Suprapubic skin (tissue), 4 donors: ENCODE data around the gene DGCR2. TPM values are rescaled to one million over a fixed set of nuclear protein-coding genes. Genes with fewer than 3 reads are reported as not detected.

Source experiments
- DNase-seq, 2 donors: peaks; one replicate each; pipeline ENCODE4 v3.0.0-alpha.2; 2019; ENCODE audit warnings: low spot score in 2 of 2
- H3K27ac ChIP-seq: fragments of 200-600 bp; sonication (generic); one replicate; pipeline ENCODE4 v1.5.1; 2019
- H3K27me3 ChIP-seq: fragments of 200-600 bp; sonication (generic); one replicate; pipeline ENCODE4 v1.5.1; 2019
- H3K36me3 ChIP-seq: fragments of 200-600 bp; sonication (generic); one replicate; pipeline ENCODE4 v1.5.1; 2019
- H3K4me1 ChIP-seq: fragments of 200-600 bp; sonication (generic); one replicate; pipeline ENCODE4 v1.5.1; 2019
- H3K4me3 ChIP-seq: fragments of 200-600 bp; sonication (generic); one replicate; pipeline ENCODE4 v1.5.1; 2019; ENCODE audit warnings: mild to moderate bottlenecking
- H3K9me3 ChIP-seq: fragments of 200-600 bp; sonication (generic); one replicate; pipeline ENCODE4 v1.5.1; 2019
- CTCF ChIP-seq, 2 donors: fragments of 200-600 bp in 1 of 2; fragments of 450-650 bp in 1 of 2; sonication (generic) in 1 of 2; IDR thresholded peaks; one replicate each; pipeline ENCODE4 v1.5.1; 2016 to 2019; ENCODE audit warnings: antibody characterized with exemption in 2 of 2, mild to moderate bottlenecking in 1 of 2, moderate library complexity in 1 of 2
- EP300 ChIP-seq: sonication (generic); formaldehyde crosslinking; IDR thresholded peaks from one replicate; pipeline ENCODE4 v1.6.1; 2017; ENCODE audit warnings: antibody characterized with exemption
- POLR2A ChIP-seq, 2 donors: fragments of 450-650 bp; IDR thresholded peaks; one replicate each; pipeline ENCODE4 v1.6.1; 2017; ENCODE audit warnings: antibody characterized with exemption in 2 of 2, mild to moderate bottlenecking in 2 of 2, moderate library complexity in 2 of 2
- POLR2AphosphoS5 ChIP-seq, 3 donors: sonication (generic); formaldehyde crosslinking; IDR thresholded peaks; one replicate each; pipeline ENCODE4 v1.6.1; 2017; ENCODE audit warnings: antibody characterized with exemption in 3 of 3
- WGBS: methylation state at CpG from one replicate; pipeline ENCODE4 v1.1.5; 2018; 5-methylcytosine and 5-hydroxymethylcytosine counted together
- total RNA-seq, 4 donors: library from RNA; depleted of rRNA; stranded (reverse); fragments of >200 nt; gene quantifications; one replicate each; pipeline ENCODE4 v1.1.0, GENCODE V29; 2016

Gene DGCR2
- total RNA-seq, 4 donors from 2014 or later: 115 to 172 (median 130) TPM

DNA sequence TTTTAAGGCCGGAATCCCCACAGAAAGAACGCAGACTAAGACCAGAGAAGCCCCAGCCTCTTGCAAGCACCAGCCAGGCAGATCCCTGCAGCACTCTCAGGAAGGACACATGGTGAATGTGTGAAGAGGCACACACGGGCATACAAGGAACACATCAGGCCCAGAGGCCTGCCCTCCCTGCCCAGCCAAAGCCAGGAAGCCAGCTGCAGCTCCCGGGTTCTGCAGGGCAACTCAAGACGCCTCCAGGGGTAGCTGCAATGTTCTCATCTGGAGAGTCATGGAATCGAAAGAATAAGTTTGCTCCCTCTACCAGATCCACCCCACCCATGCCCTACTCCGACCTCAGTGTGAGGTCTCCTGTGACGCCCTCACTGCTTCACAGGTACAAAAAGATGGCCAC is 2.3 kb downstream of the DGCR2 start:
- Histone ChIP-seq H3K27me3 (no peaks in the 10 kb centered on the region), H3K4me1 (peaks cover 66% of the 10 kb centered on the region), H3K27ac (no peak overlapping the region), H3K4me3 (peak overlapping the region; percentile 98), H3K9me3 (no peaks in the 10 kb centered on the region), H3K36me3 (no peaks in the 10 kb centered on the region)
- TF ChIP-seq CTCF (IDR thresholded peaks at IDR 0.05): no peak
- TF ChIP-seq EP300: no peak
- no peak for TF ChIP-seq POLR2AphosphoS5 (IDR thresholded peaks at IDR 0.05)
- no peak for DNase-seq
- 74% methylated on average over 4 of the region's 8 CpGs for WGBS

DNA sequence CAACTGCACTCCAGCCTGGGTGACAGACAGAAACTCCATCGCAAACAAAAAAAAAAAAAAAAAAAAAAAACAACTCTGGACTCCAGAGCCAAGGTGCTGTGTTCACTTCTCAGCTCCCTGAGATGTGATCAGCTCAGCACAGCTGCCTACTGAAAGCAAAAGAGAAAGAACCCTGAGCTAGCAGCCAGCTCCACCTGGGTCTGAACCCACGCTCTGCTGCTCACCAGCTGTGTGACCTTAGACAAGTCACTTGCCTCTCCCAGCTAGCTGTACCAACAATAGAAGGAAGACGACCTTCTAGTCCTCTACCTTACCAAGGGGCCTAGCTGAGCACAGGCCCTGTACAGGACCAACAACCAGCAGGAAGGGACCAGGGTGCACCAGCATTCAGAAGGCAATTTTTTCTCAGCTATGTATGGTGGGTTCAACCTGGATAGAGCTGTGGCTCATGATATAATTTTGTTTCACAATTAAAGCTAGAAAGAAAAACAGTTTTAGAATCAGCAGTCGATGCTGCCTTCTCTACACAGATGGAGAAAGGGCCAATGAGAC is 3.8 kb downstream of the DGCR2 start:
- no peak overlapping the region for H3K27ac ChIP-seq

GRCh38 chr22:19117111-19117512 is 5.1 kb downstream of the DGCR2 start:
- peaks cover 69% of the 10 kb centered on the region for H3K4me1 ChIP-seq
- H3K27ac ChIP-seq: no peak overlapping the region
- no peaks in the 10 kb centered on the region for H3K9me3 ChIP-seq
- no peaks in the 10 kb centered on the region for H3K27me3 ChIP-seq
- WGBS: 66% methylated on average over 9 of the region's 9 CpGs
- no peaks in the 10 kb centered on the region for H3K36me3 ChIP-seq
- no peak overlapping the region for H3K4me3 ChIP-seq
- DNase-seq: no peak
- no peak for TF ChIP-seq CTCF (IDR thresholded peaks at IDR 0.05)
- TF ChIP-seq POLR2AphosphoS5 (IDR thresholded peaks at IDR 0.05): no peak
- no peak for TF ChIP-seq POLR2A (IDR thresholded peaks at IDR 0.05)
- TF ChIP-seq EP300: no peak

More for the DNA sequence above, 3.8 kb downstream of the DGCR2 start:
- peaks cover 71% of the 10 kb centered on the region for H3K4me1 ChIP-seq
- no peaks in the 10 kb centered on the region for H3K9me3 ChIP-seq
- H3K36me3 ChIP-seq: no peaks in the 10 kb centered on the region
- WGBS: 82% methylated on average over 4 of the region's 4 CpGs
- no peaks in the 10 kb centered on the region for H3K27me3 ChIP-seq
- DNase-seq: no peak
- TF ChIP-seq POLR2AphosphoS5 (IDR thresholded peaks at IDR 0.05) (no peak), CTCF (IDR thresholded peaks at IDR 0.05) (no peak)
- H3K4me3 ChIP-seq: no peak overlapping the region

DNA sequence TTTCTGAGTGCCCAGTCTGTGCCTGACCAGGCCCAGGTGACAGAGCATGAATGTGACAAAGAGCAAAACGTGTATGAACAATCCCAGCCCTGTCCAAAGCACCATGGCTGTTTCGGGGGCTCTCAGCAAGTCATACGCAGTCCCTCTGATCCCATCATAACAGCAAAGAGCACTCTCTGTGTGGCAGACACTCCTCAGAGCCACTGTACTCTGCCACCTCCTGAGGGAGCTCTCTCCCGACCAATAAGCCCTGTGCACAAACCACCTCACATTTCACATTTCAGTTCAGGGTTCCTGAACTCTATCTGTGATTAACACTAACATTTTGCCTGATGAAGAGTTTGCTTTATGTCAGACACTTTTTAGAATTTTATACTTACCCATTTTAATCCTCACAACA is 6.6 kb downstream of the DGCR2 start:
- Histone ChIP-seq H3K9me3 (no peaks in the 10 kb centered on the region), H3K36me3 (no peaks in the 10 kb centered on the region), H3K27ac (no peak overlapping the region), H3K27me3 (no peaks in the 10 kb centered on the region), H3K4me1 (peaks cover 61% of the 10 kb centered on the region), H3K4me3 (no peak overlapping the region)
- 74% methylated on average over 4 of the region's 4 CpGs for WGBS
- TF ChIP-seq POLR2AphosphoS5 (IDR thresholded peaks at IDR 0.05): no peak
- no peak for TF ChIP-seq CTCF (IDR thresholded peaks at IDR 0.05)
- TF ChIP-seq EP300: no peak
- TF ChIP-seq POLR2A (IDR thresholded peaks at IDR 0.05): no peak
- peak in 1 of 2 donors; percentile 15 for DNase-seq

DNA sequence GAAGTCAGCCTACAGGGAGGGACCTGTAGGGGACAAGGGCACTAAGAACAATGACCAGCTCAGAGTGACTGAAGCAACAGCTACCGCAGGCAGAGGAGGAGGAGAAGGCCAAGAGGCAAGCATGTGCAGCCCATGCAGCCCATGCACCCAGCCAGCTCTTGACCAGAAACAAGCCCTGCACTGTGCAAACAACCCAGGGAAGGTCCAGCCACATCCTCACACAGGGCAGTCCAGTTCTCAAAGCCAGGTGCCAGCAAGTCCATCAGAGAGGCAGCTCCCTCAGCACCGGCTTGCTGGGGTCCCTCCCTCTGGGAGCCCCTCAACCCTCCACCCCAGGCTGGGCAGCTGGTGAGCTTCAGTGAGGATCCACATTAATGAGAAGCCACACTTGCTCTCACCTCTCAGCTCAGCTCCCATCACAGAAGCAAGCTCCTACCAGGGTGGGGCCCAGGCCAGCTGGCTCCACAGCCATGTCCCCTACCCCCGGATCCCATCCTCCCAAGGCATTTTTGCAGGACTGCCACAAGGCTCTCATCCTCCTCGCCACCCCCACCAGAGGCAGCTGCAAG is 7.1 kb downstream of the DGCR2 start:
- DNase-seq: peak in 1 of 2 donors; percentile 70
- Histone ChIP-seq H3K4me1 (peaks cover 58% of the 10 kb centered on the region), H3K27ac (no peak overlapping the region), H3K4me3 (no peak overlapping the region), H3K27me3 (no peaks in the 10 kb centered on the region), H3K9me3 (no peaks in the 10 kb centered on the region), H3K36me3 (no peaks in the 10 kb centered on the region)
- 83% methylated on average over 3 of the region's 4 CpGs for WGBS
- TF ChIP-seq CTCF (IDR thresholded peaks at IDR 0.05) (no peak), EP300 (no peak), POLR2A (IDR thresholded peaks at IDR 0.05) (no peak), POLR2AphosphoS5 (IDR thresholded peaks at IDR 0.05) (no peak)
